Fibroblast of lung (primary cell): ENCODE results near the gene COCH. TPM values are rescaled to one million over a fixed set of nuclear protein-coding genes. Genes with fewer than 3 reads are reported as not detected.

Experiments
- DNase-seq, 2 donors: peaks; one replicate each; pipeline versions ENCODE4 v3.0.0 to v3.0.0-alpha.2; 2010; ENCODE audit warnings: low read depth in 2 of 2
- H2AFZ ChIP-seq: 2 replicates; pipeline ENCODE4 v1.5.1; 2012; ENCODE audit warnings: low read length, control low read depth, inconsistent platforms
- H3K27ac ChIP-seq: 2 replicates; pipeline ENCODE4 v1.5.1; 2011; ENCODE audit warnings: low read length, control low read depth; ENCODE audit not compliant: insufficient read depth
- H3K27me3 ChIP-seq: 2 replicates; pipeline ENCODE4 v1.5.1; 2011; ENCODE audit warnings: mild to moderate bottlenecking, low read length; ENCODE audit not compliant: control insufficient read depth, insufficient read depth
- H3K36me3 ChIP-seq: 2 replicates; pipeline ENCODE4 v1.5.1; 2011; ENCODE audit warnings: low read length; ENCODE audit not compliant: control insufficient read depth, insufficient read depth
- H3K4me1 ChIP-seq: 2 replicates; pipeline ENCODE4 v1.5.1; 2011; ENCODE audit warnings: low read length; ENCODE audit not compliant: control insufficient read depth, insufficient read depth; ENCODE audit errors: extremely low read depth
- H3K4me2 ChIP-seq: 2 replicates; pipeline ENCODE4 v1.5.1; 2011; ENCODE audit warnings: low read length, control low read depth; ENCODE audit not compliant: insufficient read depth; ENCODE audit errors: extremely low read depth
- H3K4me3 ChIP-seq, 4 experiments: fragments of 200-600 bp in 1 of 4; sonication (generic) in 1 of 4; replicated peaks in 1 of 4; 2 replicates each; pipeline ENCODE4 v1.5.1; 2011 to 2016; ENCODE audit warnings: low read length in 4 of 4, low read depth in 3 of 4, mild to moderate bottlenecking in 3 of 4, control low read depth in 2 of 4, inconsistent platforms in 1 of 4, mixed read lengths in 1 of 4; ENCODE audit not compliant: insufficient read depth in 1 of 4; ENCODE audit errors: control extremely low read depth in 1 of 4
- H3K79me2 ChIP-seq: 2 replicates; pipeline ENCODE4 v1.5.1; 2012; ENCODE audit warnings: mild to moderate bottlenecking, low read length, inconsistent platforms; ENCODE audit not compliant: control insufficient read depth, insufficient read depth
- H3K9ac ChIP-seq: 2 replicates; pipeline ENCODE4 v1.5.1; 2011; ENCODE audit warnings: mild to moderate bottlenecking, low read length, control low read depth; ENCODE audit not compliant: insufficient read depth
- H3K9me3 ChIP-seq: 2 replicates; pipeline ENCODE4 v1.5.1; 2012; ENCODE audit warnings: low read depth, low read length; ENCODE audit not compliant: control insufficient read depth, insufficient read depth
- H4K20me1 ChIP-seq: 2 replicates; pipeline ENCODE4 v1.5.1; 2011; ENCODE audit warnings: low read length; ENCODE audit not compliant: control insufficient read depth, insufficient read depth; ENCODE audit errors: extremely low read depth
- CTCF ChIP-seq, 2 donors: IDR thresholded peaks in 1 of 2; conservative IDR thresholded peaks in 1 of 2; 1 replicate in 1 of 2; 2 replicates in 1 of 2; pipeline ENCODE4 v1.5.1; 2011 to 2012; ENCODE audit warnings: low read length in 2 of 2, control low read depth in 1 of 2, inconsistent platforms in 1 of 2, low read depth in 1 of 2, mild to moderate bottlenecking in 1 of 2
- EZH2 ChIP-seq: IDR thresholded peaks from 2 replicates; pipeline ENCODE4 v1.5.1; 2012; ENCODE audit warnings: low read length, control low read depth, mild to moderate bottlenecking; ENCODE audit errors: missing control alignments
- polyA plus RNA-seq, 2 donors: library from polyadenylated mRNA; depleted of rRNA in 1 of 2; stranded (reverse) in 1 of 2; unstranded in 1 of 2; fragments of >200 nt; gene quantifications; 2 replicates each; pipeline ENCODE4 v1.2.1, GENCODE V29; 2011 to 2012; ENCODE audit warnings: missing spikeins in 1 of 2
- total RNA-seq: library from RNA; depleted of rRNA; stranded (reverse); fragments of >200 nt; gene quantifications from 2 replicates; pipeline ENCODE4 v1.2.1, GENCODE V29; 2014

Gene COCH
- total and polyA plus RNA-seq, 2 donors (not counting 1 experiment from before 2014, with no cell fraction given): 0.33 to 0.72 TPM

GRCh38 chr14:30876692-30877091, 2.3 kb downstream of the COCH start:
- Histone ChIP-seq H3K36me3 (no peaks in the 10 kb centered on the region), H3K4me1 (no peaks in the 10 kb centered on the region), H3K27ac (no peak overlapping the region), H4K20me1 (no peaks in the 10 kb centered on the region), H3K4me3 (no peak overlapping the region), H3K79me2 (no peaks in the 10 kb centered on the region), H3K9me3 (no peaks in the 10 kb centered on the region), H3K27me3 (peaks cover 30% of the 10 kb centered on the region), H2AFZ (no peak overlapping the region), H3K9ac (no peak overlapping the region), H3K4me2 (no peak overlapping the region)
- TF ChIP-seq EZH2 (no peak), CTCF (conservative IDR thresholded peaks at IDR 0.05 in 1 of 2, IDR thresholded peaks at IDR 0.05 in 1 of 2; ENCODE audit: low read depth in 1 of 2, low read length in 2 of 2) (no peak)
- no peak for DNase-seq

DNA sequence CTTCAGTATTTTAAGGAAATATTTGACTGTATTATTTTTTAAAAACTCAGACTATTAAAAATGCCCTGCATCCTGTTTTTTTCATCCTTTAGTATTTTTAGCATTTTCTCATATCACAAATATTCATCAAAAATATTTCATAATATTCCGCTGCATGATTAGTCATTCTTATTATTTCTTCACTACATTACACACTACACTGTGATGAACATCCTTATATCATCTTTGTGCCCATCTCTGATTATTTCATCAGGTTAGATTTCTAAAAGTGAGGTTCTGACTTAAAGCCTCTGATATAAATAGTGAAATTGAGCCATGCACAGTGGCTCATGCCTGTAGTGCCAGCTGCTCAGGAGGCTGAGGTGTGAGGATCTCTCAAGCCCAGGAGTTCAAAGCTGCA, 8.1 kb downstream of the COCH start:
- no peaks in the 10 kb centered on the region for H3K4me1 ChIP-seq
- H3K36me3 ChIP-seq: no peaks in the 10 kb centered on the region
- TF ChIP-seq CTCF (conservative IDR thresholded peaks at IDR 0.05 in 1 of 2, IDR thresholded peaks at IDR 0.05 in 1 of 2; ENCODE audit: low read depth in 1 of 2, low read length in 2 of 2) (no peak), EZH2 (no peak)
- no peak overlapping the region for H3K27ac ChIP-seq
- H3K9ac ChIP-seq: no peak overlapping the region
- peak in 1 of 2 donors; percentile 11 for DNase-seq
- no peak overlapping the region for H3K4me2 ChIP-seq
- no peak overlapping the region for H2AFZ ChIP-seq
- H3K79me2 ChIP-seq: no peaks in the 10 kb centered on the region
- no peaks in the 10 kb centered on the region for H4K20me1 ChIP-seq
- no peak overlapping the region for H3K4me3 ChIP-seq
- peaks cover 2% of the 10 kb centered on the region for H3K27me3 ChIP-seq
- no peaks in the 10 kb centered on the region for H3K9me3 ChIP-seq

DNA sequence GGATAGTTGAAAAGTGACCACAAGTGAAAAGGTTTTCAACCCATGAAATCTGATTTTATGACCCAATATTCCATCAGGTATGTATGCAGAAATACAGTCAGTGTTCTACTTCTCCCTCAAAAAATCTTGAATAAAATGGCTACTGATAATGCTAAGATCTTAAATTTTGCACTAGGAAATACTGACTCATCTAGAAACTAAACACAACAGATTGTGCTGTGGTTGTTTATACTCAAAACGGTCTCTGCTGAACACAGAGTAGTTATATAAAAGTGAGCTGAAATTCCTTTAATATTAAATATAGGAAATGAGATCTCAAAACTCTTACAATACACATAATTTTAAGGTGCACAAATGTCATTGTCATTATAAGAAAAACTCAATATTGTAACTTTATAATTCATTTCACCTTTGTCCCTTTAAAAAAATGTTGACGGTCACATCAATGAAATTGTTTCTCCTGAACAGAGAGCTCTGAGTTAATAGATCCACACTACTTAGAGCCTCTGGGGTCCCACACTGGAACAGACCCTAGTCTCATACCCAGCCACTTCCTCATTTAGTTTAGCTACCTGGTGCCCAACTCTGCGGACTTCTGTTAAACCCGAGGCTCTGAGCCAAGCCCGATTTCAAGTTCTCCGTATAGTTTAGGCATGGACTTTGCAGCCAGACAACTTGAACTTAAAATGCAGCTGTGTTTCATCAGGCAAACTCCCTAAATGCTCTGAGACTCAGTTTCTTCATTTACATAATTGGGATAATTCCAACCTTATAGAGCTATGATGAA, 9.3 kb downstream of the COCH start:
- TF ChIP-seq CTCF (conservative IDR thresholded peaks at IDR 0.05 in 1 of 2, IDR thresholded peaks at IDR 0.05 in 1 of 2; ENCODE audit: low read depth in 1 of 2, low read length in 2 of 2) (no peak), EZH2 (no peak)
- H4K20me1 ChIP-seq: no peaks in the 10 kb centered on the region
- no peaks in the 10 kb centered on the region for H3K79me2 ChIP-seq
- peak in 1 of 2 donors; percentile 30 for DNase-seq
- no peaks in the 10 kb centered on the region for H3K36me3 ChIP-seq
- H3K27ac ChIP-seq: no peak overlapping the region
- no peak overlapping the region for H3K9ac ChIP-seq
- H3K4me1 ChIP-seq: no peaks in the 10 kb centered on the region
- no peak overlapping the region for H3K4me3 ChIP-seq
- H3K9me3 ChIP-seq: no peaks in the 10 kb centered on the region
- peak overlapping the region; percentile 26 for H3K4me2 ChIP-seq
- no peaks in the 10 kb centered on the region for H3K27me3 ChIP-seq
- H2AFZ ChIP-seq: no peak overlapping the region
